ENCODE measurements around the gene AGAP4. TPM values are rescaled to one million over a fixed set of nuclear protein-coding genes. Genes with fewer than 3 reads are reported as not detected.
"Not testable (repeated sequence)": the region's sequence is repeated elsewhere in the genome, so short reads cannot be mapped to it uniquely, and the experiment has no call there.

The AGAP4 gene
- total RNA-seq, 4 donors from 2014 or later: 12.2 to 31.5 (median 20.9) TPM

DNA sequence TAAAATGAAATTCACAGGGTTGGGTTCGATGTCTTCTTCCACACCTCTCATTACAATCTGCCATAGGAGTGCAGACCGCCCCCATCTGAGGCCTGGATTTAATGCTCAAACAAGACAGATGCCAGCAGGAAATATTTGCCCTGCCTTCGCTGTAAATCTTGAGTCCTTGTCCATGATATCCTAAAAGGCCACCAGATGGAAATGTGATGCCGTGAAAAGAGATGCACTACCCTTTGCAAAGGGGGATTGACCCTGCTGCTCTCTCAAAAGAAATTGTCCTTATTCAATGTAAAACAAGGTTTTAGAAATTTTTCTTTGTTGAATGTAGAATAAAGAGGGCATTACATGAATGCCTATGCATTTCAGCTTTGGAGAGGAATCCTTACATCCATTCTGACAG is 37.5 kb downstream of the AGAP4 start:
- 65 to 71% methylated on average over 4 of the region's 4 CpGs for WGBS, 2 donors
- TF ChIP-seq, protein P1, sequence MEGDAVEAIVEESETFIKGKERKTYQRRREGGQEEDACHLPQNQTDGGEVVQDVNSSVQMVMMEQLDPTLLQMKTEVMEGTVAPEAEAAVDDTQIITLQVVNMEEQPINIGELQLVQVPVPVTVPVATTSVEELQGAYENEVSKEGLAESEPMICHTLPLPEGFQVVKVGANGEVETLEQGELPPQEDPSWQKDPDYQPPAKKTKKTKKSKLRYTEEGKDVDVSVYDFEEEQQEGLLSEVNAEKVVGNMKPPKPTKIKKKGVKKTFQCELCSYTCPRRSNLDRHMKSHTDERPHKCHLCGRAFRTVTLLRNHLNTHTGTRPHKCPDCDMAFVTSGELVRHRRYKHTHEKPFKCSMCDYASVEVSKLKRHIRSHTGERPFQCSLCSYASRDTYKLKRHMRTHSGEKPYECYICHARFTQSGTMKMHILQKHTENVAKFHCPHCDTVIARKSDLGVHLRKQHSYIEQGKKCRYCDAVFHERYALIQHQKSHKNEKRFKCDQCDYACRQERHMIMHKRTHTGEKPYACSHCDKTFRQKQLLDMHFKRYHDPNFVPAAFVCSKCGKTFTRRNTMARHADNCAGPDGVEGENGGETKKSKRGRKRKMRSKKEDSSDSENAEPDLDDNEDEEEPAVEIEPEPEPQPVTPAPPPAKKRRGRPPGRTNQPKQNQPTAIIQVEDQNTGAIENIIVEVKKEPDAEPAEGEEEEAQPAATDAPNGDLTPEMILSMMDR (IDR thresholded peaks at IDR 0.05): no peak
- TF ChIP-seq POLR2A (IDR thresholded peaks at IDR 0.05): no peak
- H3K27me3 ChIP-seq: no peaks in the 10 kb centered on the region
- no peaks in the 10 kb centered on the region for H3K36me3 ChIP-seq
- H3K4me3 ChIP-seq: no peak overlapping the region
- H3K9me3 ChIP-seq: no peaks in the 10 kb centered on the region
- H3K4me1 ChIP-seq: no peaks in the 10 kb centered on the region
- no peak for DNase-seq (ENCODE audit: low spot score in 2 of 2)
- no peak overlapping the region for H3K27ac ChIP-seq

DNA sequence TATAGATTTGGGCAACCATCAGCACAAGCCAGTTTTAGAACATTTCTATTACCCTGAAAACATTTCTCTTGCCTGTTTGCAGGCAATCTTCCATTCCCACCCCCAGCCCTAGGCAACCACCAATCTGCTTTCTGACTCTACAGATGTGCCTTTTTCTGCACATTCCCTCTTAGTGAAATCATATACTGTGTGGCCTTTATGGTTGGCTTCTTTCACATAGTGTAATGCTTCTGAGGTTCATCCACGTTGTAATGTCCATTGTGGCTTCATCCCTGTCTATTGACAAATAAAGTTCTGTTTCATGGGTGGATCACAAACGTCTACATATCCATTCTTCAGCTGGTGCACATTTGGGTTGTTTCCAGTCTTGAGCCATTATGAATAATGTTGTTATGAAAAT is 42.3 kb downstream of the AGAP4 start:
- H3K27ac ChIP-seq; H3K4me3 ChIP-seq; H3K9me3 ChIP-seq; DNase-seq (ENCODE audit: low spot score in 2 of 2); H3K4me1 ChIP-seq; H3K27me3 ChIP-seq; H3K36me3 ChIP-seq: not testable (repeated sequence)
- 29 to 36% methylated on average over 2 of the region's 2 CpGs for WGBS, 2 donors

GRCh38 chr10:45803060-45804010 is 44.0 kb downstream of the AGAP4 start:
- not testable (repeated sequence) for H3K9me3 ChIP-seq, H3K4me3 ChIP-seq
- 66 to 74% methylated on average over 12 to 13 of the region's 13 CpGs for WGBS, 2 donors

DNA sequence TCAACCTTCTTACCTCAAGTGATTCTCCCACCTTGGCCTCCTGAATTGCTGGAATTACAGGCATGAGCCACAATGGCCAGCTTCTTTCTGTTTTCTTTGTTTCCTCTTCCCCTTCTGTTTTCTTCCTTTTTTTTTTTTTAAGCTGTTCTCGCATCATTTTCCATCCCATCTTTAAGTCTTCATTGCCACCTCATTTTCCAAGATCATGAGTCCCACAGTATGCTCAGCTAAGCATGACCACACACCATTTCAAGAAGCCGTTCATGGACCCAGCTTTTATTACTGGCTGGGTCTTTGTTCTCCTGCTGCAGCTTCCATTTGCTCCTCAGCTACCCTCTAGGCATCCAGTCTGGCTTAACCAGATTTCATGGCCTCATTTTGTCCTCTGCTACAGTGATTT is 52.5 kb downstream of the AGAP4 start:
- H3K27ac ChIP-seq; H3K4me3 ChIP-seq; H3K27me3 ChIP-seq; DNase-seq (ENCODE audit: low spot score in 2 of 2); H3K4me1 ChIP-seq; H3K9me3 ChIP-seq: not testable (repeated sequence)
- H3K36me3 ChIP-seq: peaks cover 0 to 50% (median 2%) of the 10 kb centered on the region in 3 donors
- 27 to 34% methylated on average over 2 of the region's 2 CpGs for WGBS, 2 donors

More at GRCh38 chr10:45803060-45804010, 44.0 kb downstream of the AGAP4 start:
- not testable (repeated sequence) for H3K27me3 ChIP-seq; H3K4me1 ChIP-seq; H3K27ac ChIP-seq; H3K36me3 ChIP-seq; DNase-seq (ENCODE audit: low spot score in 2 of 2)

DNA sequence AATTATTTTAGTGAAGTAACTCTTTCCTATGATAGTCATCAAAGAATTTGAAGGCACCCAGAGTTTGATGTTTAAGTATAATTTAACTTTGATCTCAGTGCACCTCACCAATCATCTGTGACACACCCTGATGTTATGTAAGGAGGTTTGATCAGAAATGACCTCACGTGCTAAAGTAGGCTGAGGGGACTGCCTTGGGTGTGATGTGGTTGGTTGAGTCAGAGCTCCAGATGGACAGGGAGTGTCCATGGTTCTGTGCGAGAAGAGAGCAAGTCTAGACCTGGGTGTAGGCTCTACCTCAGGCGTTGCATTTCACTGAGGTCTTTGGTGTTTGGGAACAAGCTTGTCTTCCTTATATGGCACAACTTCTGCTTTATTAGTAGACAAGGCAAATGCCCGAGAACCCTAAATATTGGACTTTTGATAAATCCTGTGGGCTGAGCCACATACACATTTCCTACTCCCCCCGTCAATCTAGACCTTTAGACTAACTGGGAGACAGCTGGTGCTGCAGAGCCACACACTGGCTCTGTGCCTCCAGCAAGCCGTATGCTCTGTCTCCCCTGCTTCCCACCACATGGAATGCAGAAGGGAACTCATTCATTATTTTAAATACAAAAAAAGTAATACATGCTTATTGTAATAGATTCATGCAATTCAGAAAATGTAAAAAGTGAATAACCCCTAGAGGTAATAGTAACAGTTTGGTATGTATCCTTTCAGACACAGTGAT is 56.4 kb downstream of the AGAP4 start:
- H3K9me3 ChIP-seq; H3K4me3 ChIP-seq; H3K27ac ChIP-seq; H3K27me3 ChIP-seq; DNase-seq (ENCODE audit: low spot score in 2 of 2); H3K4me1 ChIP-seq: not testable (repeated sequence)
- peaks cover 2 to 73% (median 3%) of the 10 kb centered on the region in 3 donors for H3K36me3 ChIP-seq
- 84 to 95% methylated on average over 6 of the region's 6 CpGs for WGBS, 2 donors

GRCh38 chr10:45789991-45790390 is 57.3 kb downstream of the AGAP4 start:
- not testable (repeated sequence) for H3K4me3 ChIP-seq; DNase-seq (ENCODE audit: low spot score in 2 of 2); H3K4me1 ChIP-seq; H3K27me3 ChIP-seq; H3K9me3 ChIP-seq; H3K27ac ChIP-seq
- WGBS, 2 donors: 94 to 95% methylated on average over 8 of the region's 8 CpGs
- peaks cover 2 to 79% (median 3%) of the 10 kb centered on the region in 3 donors for H3K36me3 ChIP-seq

DNA sequence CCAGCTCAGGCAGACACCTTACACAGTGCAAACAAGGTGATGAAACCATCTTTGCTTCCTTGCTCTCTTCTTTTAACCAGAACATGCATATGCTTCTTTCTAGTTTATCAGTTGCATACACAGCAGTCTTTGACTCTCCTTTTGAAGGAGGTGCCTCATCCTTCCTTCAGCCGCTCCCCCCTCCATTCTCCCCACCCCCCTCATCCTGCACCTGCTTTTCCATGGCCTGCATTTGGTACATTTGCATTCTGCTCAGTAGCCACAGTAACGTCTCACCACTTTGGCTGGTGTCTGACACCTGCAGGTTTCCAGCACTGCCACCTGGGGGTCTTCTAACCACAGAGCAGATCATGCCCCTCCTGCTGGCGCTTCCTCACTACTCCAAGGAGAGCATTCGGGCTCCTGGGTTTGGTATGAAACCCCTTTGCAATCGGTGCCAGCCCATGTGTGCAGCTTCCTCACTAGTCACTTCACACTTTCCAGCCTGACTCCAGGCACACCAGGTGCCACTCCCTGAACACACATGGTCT is 60.0 kb downstream of the AGAP4 start:
- not testable (repeated sequence) for H3K27me3 ChIP-seq; H3K27ac ChIP-seq; H3K9me3 ChIP-seq; H3K4me3 ChIP-seq; DNase-seq (ENCODE audit: low spot score in 2 of 2); H3K4me1 ChIP-seq
- peaks cover 0 to 71% (median 3%) of the 10 kb centered on the region in 3 donors for H3K36me3 ChIP-seq
- 74 to 100% methylated on average over 1 to 2 of the region's 5 CpGs for WGBS, 2 donors

GRCh38 chr10:45786217-45786616 is 61.1 kb downstream of the AGAP4 start:
- WGBS, 2 donors: 60 to 75% methylated on average over 1 of the region's 1 CpG
- not testable (repeated sequence) for H3K27ac ChIP-seq; H3K4me3 ChIP-seq; H3K9me3 ChIP-seq; H3K27me3 ChIP-seq; DNase-seq (ENCODE audit: low spot score in 2 of 2); H3K4me1 ChIP-seq
- H3K36me3 ChIP-seq: peaks cover 0 to 62% (median 3%) of the 10 kb centered on the region in 3 donors

Small RNAs within 50 kb of the gene (small RNA-seq; reads per million reads assigned to genes)
- not detected for gene AC012044.1
- gene RNA5SP310: not detected

Other genes with a start within 250 kb of the AGAP4 start
- gene ZFAND4, start 174.7 kb downstream of the AGAP4 start, total RNA-seq: 10 to 100 TPM; 23.8 to 40.0 (median 32.1) TPM
- gene WASHC2C, start 120.2 kb downstream of the AGAP4 start, total RNA-seq: 10 to 100 TPM; 36.7 to 41.1 (median 38.0) TPM
- 10 to 100 TPM; 29.6 to 42.9 (median 35.7) TPM for gene TIMM23, start 125.0 kb upstream of the AGAP4 start, total RNA-seq
- 100 to 1,000 TPM in 3 of 4 donors, 10 to 100 TPM in 1; 84.3 to 135 (median 113) TPM for gene NCOA4, start 183.1 kb upstream of the AGAP4 start, total RNA-seq
- gene MSMB, start 198.8 kb upstream of the AGAP4 start, total RNA-seq: not detected